OCI-LY7 (cell line): ENCODE data around the gene RNF207. TPM values are rescaled to one million over a fixed set of nuclear protein-coding genes. Genes with fewer than 3 reads are reported as not detected.

Experiments used
- BruUV-seq: library from RNA; stranded (reverse); fragments of 400-500 nt; replicated peaks from 2 replicates; lab custom pipeline; 2021; lab: Mats Ljungman, UMichigan
- CTCF ChIA-PET: fragments of 300-600 bp; sonication (Branson Sonifier 250); formaldehyde crosslinking; loops from one replicate; lab custom pipeline; 2022; ENCODE audit warnings: antibody characterized with exemption; ENCODE audit not compliant: unreplicated experiment; lab: Charles Lee
- POLR2A ChIA-PET: fragments of 300-600 bp; sonication (Branson Sonifier 250); formaldehyde crosslinking; loops from one replicate; lab custom pipeline; 2022; ENCODE audit warnings: antibody characterized with exemption; lab: Charles Lee
- DNase-seq: peaks from one replicate; pipeline ENCODE4 v3.0.0-alpha.2; 2015; ENCODE audit warnings: low spot score
- H2AFZ ChIP-seq: fragments of 200-600 bp; sonication (generic), shearing (Covaris generic); 2 replicates; pipeline ENCODE4 v1.6.1; 2014; ENCODE audit warnings: mild to moderate bottlenecking, antibody characterized with exemption, low read length, moderate library complexity
- H3K27ac ChIP-seq: fragments of 200-600 bp; sonication (generic); 2 replicates; pipeline ENCODE4 v1.5.1; 2014; ENCODE audit warnings: mixed run types, low read depth, mild to moderate bottlenecking, moderate library complexity, low read length, inconsistent platforms; ENCODE audit not compliant: poor library complexity, severe bottlenecking
- H3K36me3 ChIP-seq: fragments of 200-600 bp; sonication (generic); 2 replicates; pipeline ENCODE4 v1.6.1; 2014; ENCODE audit warnings: mild to moderate bottlenecking, antibody characterized with exemption, low read length, moderate library complexity, mixed read lengths; ENCODE audit not compliant: insufficient read depth
- H3K4me1 ChIP-seq: fragments of 200-600 bp; sonication (generic); 2 replicates; pipeline ENCODE4 v1.5.1; 2014; ENCODE audit warnings: mild to moderate bottlenecking, low read length; ENCODE audit not compliant: insufficient read depth, poor library complexity, severe bottlenecking
- H3K4me2 ChIP-seq: fragments of 200-600 bp; sonication (generic); 2 replicates; pipeline ENCODE4 v1.6.1; 2014; ENCODE audit warnings: mild to moderate bottlenecking, low read length
- H3K4me3 ChIP-seq: fragments of 200-600 bp; sonication (generic); 2 replicates; pipeline ENCODE4 v1.5.1; 2014; ENCODE audit warnings: mild to moderate bottlenecking, low read depth, low read length; ENCODE audit not compliant: poor library complexity, severe bottlenecking
- H3K79me2 ChIP-seq: fragments of 200-600 bp; sonication (generic); 2 replicates; pipeline ENCODE4 v1.6.1; 2016; ENCODE audit warnings: low read depth, mild to moderate bottlenecking, low read length, moderate library complexity, mixed read lengths; ENCODE audit not compliant: insufficient read depth
- H3K9me2 ChIP-seq: fragments of 200-600 bp; sonication (generic); 2 replicates; pipeline ENCODE4 v1.6.1; 2016; ENCODE audit warnings: mild to moderate bottlenecking, low read length, mixed read lengths; ENCODE audit not compliant: insufficient read depth
- H3K9me3 ChIP-seq: fragments of 200-600 bp; sonication (generic); 2 replicates; pipeline ENCODE4 v1.6.1; 2014; ENCODE audit warnings: mild to moderate bottlenecking, mixed run types, low read length, mixed read lengths
- H4K20me1 ChIP-seq: fragments of 200-600 bp; sonication (generic); 2 replicates; pipeline ENCODE4 v1.6.1; 2014; ENCODE audit warnings: mild to moderate bottlenecking, antibody characterized with exemption, low read length, moderate library complexity, mixed read lengths; ENCODE audit not compliant: insufficient read depth
- CTCF ChIP-seq: fragments of 200-600 bp; sonication (generic); conservative IDR thresholded peaks from 2 replicates; pipeline ENCODE4 v1.5.1; 2014; ENCODE audit warnings: mild to moderate bottlenecking, antibody characterized with exemption, low read length, moderate library complexity, mixed read lengths
- EZH2phosphoT487 ChIP-seq: fragments of 200-600 bp; sonication (generic); IDR thresholded peaks from 2 replicates; pipeline ENCODE4 v1.6.1; 2018; ENCODE audit warnings: low read depth, borderline replicate concordance, mild to moderate bottlenecking, mixed run types, antibody characterized with exemption, low read length, moderate library complexity, mixed read lengths
- intact Hi-C: fragments of 100-400 bp; cut with micrococcal nuclease; formaldehyde crosslinking; loops from one replicate; pipeline ENCODE4 v1.10.0; 2022; ENCODE audit not compliant: unreplicated experiment
- total RNA-seq, 2 experiments: library from RNA; depleted of rRNA in 1 of 2; stranded (reverse); fragments of >200 nt in 1 of 2; shearing (Covaris generic) in 1 of 2; gene quantifications; 2 replicates each; pipeline ENCODE4 v1.2.3, GENCODE V29; 2014 to 2022

Gene RNF207
- total RNA-seq, 2 experiments from 2014 or later: not detected

GRCh38 chr1:6166221-6166620, 39.7 kb upstream of the RNF207 start:
- ChIA-PET POLR2A (no interaction called here), CTCF (no interaction called here)
- Histone ChIP-seq H3K36me3 (no peaks in the 10 kb centered on the region), H3K27ac (no peak overlapping the region), H3K79me2 (no peaks in the 10 kb centered on the region), H3K4me2 (no peak overlapping the region), H2AFZ (no peak overlapping the region), H3K9me2 (no peaks in the 10 kb centered on the region), H3K9me3 (no peaks in the 10 kb centered on the region), H3K4me1 (peaks cover 8% of the 10 kb centered on the region), H4K20me1 (no peaks in the 10 kb centered on the region), H3K4me3 (no peak overlapping the region)
- no TSS peak for BruUV-seq
- TF ChIP-seq EZH2phosphoT487 (no peak), CTCF (no peak)
- intact Hi-C loops: no loop called here
- DNase-seq: no peak

GRCh38 chr1:6166655-6167390, 39.1 kb upstream of the RNF207 start:
- ChIA-PET POLR2A (interaction anchor here (1.1 kb wide), 1 partner anchor 25 kb away, joined by 3 read pairs; no protein-coding TSS in a partner anchor), CTCF (interaction anchor here (0.6 kb wide), 1 partner anchor 1810 kb away, joined by 4 read pairs; no protein-coding TSS in a partner anchor)
- Histone ChIP-seq H3K36me3 (no peaks in the 10 kb centered on the region), H3K27ac (no peak overlapping the region), H3K79me2 (no peaks in the 10 kb centered on the region), H4K20me1 (no peaks in the 10 kb centered on the region), H3K4me2 (no peak overlapping the region), H3K4me1 (peaks cover 8% of the 10 kb centered on the region), H3K4me3 (no peak overlapping the region), H3K9me3 (no peaks in the 10 kb centered on the region), H3K9me2 (no peaks in the 10 kb centered on the region), H2AFZ (no peak overlapping the region)
- no peak for DNase-seq
- no peak for TF ChIP-seq CTCF
- no peak for TF ChIP-seq EZH2phosphoT487
- BruUV-seq: no TSS peak
- intact Hi-C loops: no loop called here
